Mammary microvascular endothelial cell (primary cell): ENCODE measurements around the gene CAPRIN1. TPM values are rescaled to one million over a fixed set of nuclear protein-coding genes. Genes with fewer than 3 reads are reported as not detected.

Experiments
- total RNA-seq: library from RNA; depleted of rRNA; stranded (reverse); fragments of >200 nt; gene quantifications from 2 replicates; pipeline ENCODE4 v1.2.3, GENCODE V29; 2015

The CAPRIN1 gene
- 166 and 179 TPM in 2 replicates for total RNA-seq

GRCh38 chr11:34051349-34052035 lies at the start of gene CAPRIN1:
TSS of gene CAPRIN1 (plus strand) at chr11:34051731. CDS start at chr11:34052421, 690 bp downstream.

DNA sequence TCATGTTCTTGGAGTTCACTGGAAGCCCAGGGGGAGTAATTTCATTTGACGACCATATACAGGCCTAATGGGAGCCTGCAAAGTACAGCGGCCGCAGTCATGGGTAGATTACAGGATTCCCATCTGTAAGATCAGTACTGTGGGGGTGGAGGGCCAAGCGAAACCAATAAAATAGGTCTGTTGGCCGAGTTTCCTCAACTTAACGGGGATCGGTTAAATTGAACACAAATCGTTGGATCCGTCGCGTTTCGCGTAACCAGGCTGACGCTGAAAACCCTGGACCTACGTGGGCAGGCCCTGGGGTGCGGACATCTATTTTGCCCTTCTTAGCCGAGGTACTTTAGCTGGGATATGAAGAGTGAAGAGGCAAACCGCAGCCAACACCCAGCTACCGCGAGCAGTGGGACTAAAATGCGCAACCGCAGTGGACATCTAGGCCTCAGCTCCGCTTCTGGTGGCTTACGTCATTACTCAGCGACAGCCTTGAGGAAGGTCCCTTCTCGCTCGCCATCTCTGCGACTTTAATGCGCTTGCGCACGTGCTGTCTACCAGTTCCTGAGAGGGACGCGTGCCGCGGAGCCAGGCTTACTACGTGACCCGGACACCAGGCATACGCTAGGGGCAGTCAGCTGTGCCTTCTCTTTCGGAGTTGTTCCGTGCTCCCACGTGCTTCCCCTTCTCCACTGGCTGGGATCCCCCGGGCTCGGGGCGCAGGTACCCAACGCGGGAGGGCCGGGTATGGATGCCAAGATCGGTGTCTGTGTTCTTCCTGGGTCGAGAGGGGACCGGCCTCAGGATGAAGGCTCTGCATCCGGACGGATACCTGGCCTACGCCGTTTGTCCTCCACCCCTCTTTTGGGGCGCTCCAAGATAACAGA lies 53.8 kb downstream of the CAPRIN1 start, which contains the start of gene NAT10:
NAT10 (plus strand) TSS at position 551 of the 878 bp plus-strand sequence. CDS start 2,597 bp downstream, outside the sequence.

Other genes starting within 250 kb of the CAPRIN1 start
- gene LMO2, start 159.7 kb upstream of the CAPRIN1 start, total RNA-seq, result 23.7 and 26.2 TPM in 2 replicates
- gene NAT10, start 53.9 kb downstream of the CAPRIN1 start, total RNA-seq, result 33.0 and 33.8 TPM in 2 replicates